Activated CD8-positive, alpha-beta T cell treated with anti-CD3 and anti-CD28 coated beads, Interleukin-2, amount 10 ng/mL, durations not matched to agents 7 days and 5 days (primary cell): Measurements from ENCODE around the gene LYVE1. TPM values are rescaled to one million over a fixed set of nuclear protein-coding genes. Genes with fewer than 3 reads are reported as not detected.

ENCODE experiments used
- ATAC-seq: fragments of 150-1000 bp; cut with Tn5 transposase; one replicate; pipeline ENCODE4 v1.10.0; 2021; ENCODE audit warnings: moderate library complexity
- CTCF ChIA-PET: fragments of 350-600 bp; sonication (Branson Sonifier 250); formaldehyde crosslinking; loops from one replicate; lab custom pipeline; 2021; ENCODE audit warnings: antibody characterized with exemption; lab: Charles Lee
- POLR2A ChIA-PET: fragments of 350-600 bp; sonication (Branson Sonifier 250); formaldehyde crosslinking; loops from one replicate; lab custom pipeline; 2021; ENCODE audit warnings: antibody characterized with exemption; lab: Charles Lee
- DNase-seq: peaks from one replicate; pipeline ENCODE4 v3.0.0-alpha.2; 2020
- H3K27ac Mint-ChIP-seq: one replicate; pipeline ENCODE4 v1.8.0; 2021; ENCODE audit warnings: mild to moderate bottlenecking, mixed read lengths
- H3K27me3 Mint-ChIP-seq: one replicate; pipeline ENCODE4 v1.8.0; 2021; ENCODE audit warnings: low read depth, mixed read lengths
- H3K36me3 Mint-ChIP-seq: one replicate; pipeline ENCODE4 v1.8.0; 2021; ENCODE audit warnings: low read depth, mixed read lengths
- H3K4me1 Mint-ChIP-seq: one replicate; pipeline ENCODE4 v1.8.0; 2021; ENCODE audit warnings: low read depth, mixed read lengths
- H3K4me3 Mint-ChIP-seq: one replicate; pipeline ENCODE4 v1.8.0; 2021; ENCODE audit warnings: mild to moderate bottlenecking, mixed read lengths
- H3K9me3 Mint-ChIP-seq: one replicate; pipeline ENCODE4 v1.8.0; 2022; ENCODE audit warnings: mixed read lengths; ENCODE audit not compliant: insufficient read depth
- total RNA-seq, 2 experiments: library from RNA; stranded (reverse); gene quantifications; one replicate each; pipeline ENCODE4 v1.2.3, GENCODE V29; 2021

LYVE1 gene
- total RNA-seq, 2 experiments from 2014 or later: not detected

DNA sequence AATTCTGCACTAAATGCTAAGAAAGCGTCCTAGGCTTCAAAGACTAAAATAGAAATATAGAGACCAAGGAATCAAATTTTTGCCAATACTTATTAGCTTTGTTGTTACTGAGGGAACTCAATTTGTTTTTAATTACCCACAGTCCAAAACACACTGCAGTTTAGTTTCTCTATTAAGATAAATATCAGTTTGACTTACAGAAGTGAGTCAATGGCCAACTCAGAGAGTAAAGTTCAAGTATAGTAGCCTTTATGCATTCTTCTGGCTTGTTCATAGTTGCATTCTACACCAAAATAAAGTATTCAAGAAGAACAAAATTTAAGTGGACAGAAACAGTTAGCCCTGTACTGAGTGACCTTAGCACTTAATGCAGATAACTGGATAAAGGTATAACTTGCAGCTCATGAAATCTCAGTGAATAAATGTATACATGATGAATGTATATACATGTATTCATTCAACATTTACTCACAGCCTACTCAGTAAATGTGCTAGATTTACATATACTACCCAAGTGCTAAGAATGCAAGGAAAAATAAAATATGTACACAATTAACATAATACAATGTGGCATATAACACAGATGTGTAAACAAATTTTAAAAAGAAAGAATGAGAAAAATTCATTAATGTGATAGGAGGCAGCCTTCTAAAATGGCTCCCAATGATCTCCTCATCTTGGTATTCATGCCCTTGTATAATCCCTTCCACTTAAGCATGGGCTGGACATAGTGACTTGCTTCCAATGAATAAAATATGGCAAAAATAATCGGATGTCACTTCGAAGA lies 17.8 kb downstream of the LYVE1 start:
- no peak overlapping the region for H3K27ac Mint-ChIP-seq
- no peak for ATAC-seq
- no peak overlapping the region for H3K4me3 Mint-ChIP-seq
- H3K4me1 Mint-ChIP-seq: no peaks in the 10 kb centered on the region
- no peak for DNase-seq
- ChIA-PET CTCF (interaction anchor here (3.5 kb wide), 1 partner anchor 9 kb away, joined by 23 read pairs; the partner anchor contains the start of gene RNF141), POLR2A (no interaction called here)
- peaks cover 4% of the 10 kb centered on the region for H3K9me3 Mint-ChIP-seq
- H3K36me3 Mint-ChIP-seq: no peaks in the 10 kb centered on the region
- H3K27me3 Mint-ChIP-seq: peaks cover 24% of the 10 kb centered on the region

DNA sequence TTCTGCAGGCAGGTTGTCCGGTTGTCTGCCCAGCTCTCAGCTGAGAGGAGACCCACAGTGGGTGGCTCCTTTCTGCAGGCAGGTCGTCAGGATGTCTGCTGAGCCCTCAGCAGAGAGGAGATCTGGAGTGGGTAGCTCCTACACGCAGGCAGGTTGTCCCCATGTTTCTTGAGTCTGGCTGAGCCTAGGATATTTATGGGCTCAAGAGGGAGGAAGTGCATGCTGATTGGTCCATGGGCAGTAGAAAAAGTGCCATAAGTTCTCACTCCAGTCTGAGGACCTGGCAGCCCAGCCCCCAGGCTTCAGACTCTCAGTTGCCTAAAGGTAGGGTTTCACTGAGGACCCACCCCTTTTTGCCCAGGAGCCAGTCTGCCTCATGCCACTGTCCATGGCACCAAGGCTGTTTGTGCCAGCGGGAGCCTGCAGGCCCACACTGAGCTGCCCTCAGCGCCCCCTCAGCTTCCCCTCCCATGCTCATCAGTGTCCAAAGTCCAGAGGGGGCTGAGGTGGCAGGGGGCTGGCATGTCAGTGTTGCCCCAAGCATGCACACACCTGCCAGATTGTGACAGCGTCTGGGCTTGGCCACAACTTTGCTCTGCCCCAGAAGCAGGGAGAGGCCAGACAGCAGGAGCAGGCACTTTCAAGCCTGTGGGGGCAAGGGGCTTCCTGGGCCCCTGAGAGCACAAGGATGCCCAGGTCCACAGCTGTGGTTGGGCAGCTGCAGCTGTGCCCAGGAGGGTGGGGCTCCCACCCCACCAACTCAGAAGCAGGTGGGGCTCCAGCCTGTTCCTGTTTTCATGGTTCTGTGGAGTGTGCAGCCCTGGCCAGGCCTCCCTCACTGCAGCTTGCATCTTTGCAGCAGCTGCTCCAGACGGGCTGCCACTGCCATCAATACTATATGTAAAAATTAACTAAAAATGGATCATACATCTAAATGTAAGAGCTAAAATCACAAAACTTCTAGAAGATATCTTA lies 23.7 kb downstream of the LYVE1 start:
- H3K27me3 Mint-ChIP-seq: peaks cover 14% of the 10 kb centered on the region
- H3K27ac Mint-ChIP-seq: no peak overlapping the region
- peaks cover 12% of the 10 kb centered on the region for H3K4me1 Mint-ChIP-seq
- ATAC-seq (no peak), DNase-seq (no peak)
- peaks cover 5% of the 10 kb centered on the region for H3K9me3 Mint-ChIP-seq
- no peak overlapping the region for H3K4me3 Mint-ChIP-seq
- ChIA-PET POLR2A (no interaction called here), CTCF (interaction anchor here (1.2 kb wide), 1 partner anchor 139 kb away, joined by 4 read pairs; no protein-coding TSS in a partner anchor)
- no peaks in the 10 kb centered on the region for H3K36me3 Mint-ChIP-seq

DNA sequence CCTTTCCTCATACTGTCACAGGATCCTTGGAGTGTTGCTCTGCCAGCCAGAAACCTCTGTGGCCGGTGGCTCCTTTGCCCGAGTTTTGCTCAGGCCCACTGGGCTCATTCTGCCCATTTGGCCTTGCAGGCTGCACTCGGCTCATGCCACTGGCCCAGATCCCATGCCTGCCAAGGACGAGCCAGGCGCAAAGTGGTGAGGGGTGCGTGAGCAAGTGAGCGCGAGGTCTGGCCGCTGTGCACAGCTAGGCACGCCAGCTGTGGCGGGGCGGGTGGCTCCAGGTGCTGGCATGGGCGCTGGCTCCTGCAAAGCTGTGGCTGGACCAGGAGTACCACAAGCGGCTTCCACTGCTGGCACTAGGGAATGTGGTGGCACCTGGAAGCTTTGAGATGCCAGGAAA lies 24.7 kb downstream of the LYVE1 start:
- H3K4me1 Mint-ChIP-seq: peaks cover 15% of the 10 kb centered on the region
- no peak overlapping the region for H3K27ac Mint-ChIP-seq
- ChIA-PET POLR2A (no interaction called here), CTCF (interaction anchor here (1.2 to 4.3 kb wide), 2 partner anchors 90 to 138 kb away, joined by 4 to 59 read pairs; partner anchors contain the start of gene AMPD3)
- DNase-seq: no peak
- peaks cover 14% of the 10 kb centered on the region for H3K27me3 Mint-ChIP-seq
- no peak for ATAC-seq
- H3K4me3 Mint-ChIP-seq: no peak overlapping the region
- no peaks in the 10 kb centered on the region for H3K36me3 Mint-ChIP-seq
- H3K9me3 Mint-ChIP-seq: peaks cover 5% of the 10 kb centered on the region

DNA sequence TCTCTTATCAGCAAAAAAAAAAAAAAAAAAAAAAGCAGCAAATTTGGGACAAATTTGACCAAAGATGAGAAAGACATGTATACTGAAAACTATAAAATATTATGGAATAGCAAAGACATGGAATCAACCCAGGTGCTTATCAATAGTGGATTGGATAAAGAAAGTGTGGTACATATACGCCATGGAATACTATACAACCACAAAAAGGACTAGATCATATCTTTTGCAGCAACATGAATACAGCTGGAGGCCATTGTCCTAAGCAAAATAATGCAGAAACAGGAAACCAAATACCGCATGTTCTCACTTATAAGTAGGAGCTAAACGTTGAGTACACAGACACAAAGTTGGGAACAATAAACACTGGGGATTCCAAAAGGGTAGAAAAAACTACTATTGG lies 25.7 kb downstream of the LYVE1 start:
- POLR2A ChIA-PET: no interaction called here
- Mint-ChIP-seq H3K9me3 (peaks cover 5% of the 10 kb centered on the region), H3K27me3 (peaks cover 7% of the 10 kb centered on the region), H3K4me1 (peaks cover 15% of the 10 kb centered on the region), H3K36me3 (no peaks in the 10 kb centered on the region), H3K27ac (no peak overlapping the region), H3K4me3 (no peak overlapping the region)
- CTCF ChIA-PET: interaction anchor here (1.2 to 4.3 kb wide), 7 partner anchors 15 to 130 kb away, joined by 4 to 67 read pairs (median 18); partner anchors contain the start of gene AMPD3
- DNase-seq (no peak), ATAC-seq (no peak)

DNA sequence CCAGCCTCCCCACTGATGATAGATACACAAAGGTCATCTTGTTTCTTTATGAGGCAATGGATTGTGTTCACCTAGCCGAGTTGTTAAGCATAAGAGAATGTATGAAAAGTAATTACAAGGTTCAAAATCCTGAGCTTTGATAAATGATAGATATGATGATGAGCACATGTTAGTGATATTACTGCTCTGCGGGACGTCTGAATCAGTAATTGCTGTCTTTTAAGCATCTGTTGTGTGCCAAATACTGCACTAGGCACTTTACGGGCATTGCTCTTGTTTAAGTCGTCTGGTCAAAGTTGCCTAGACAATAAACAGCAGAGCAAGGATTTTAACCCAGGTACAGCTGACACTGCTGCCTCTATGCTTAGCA lies 26.9 kb downstream of the LYVE1 start:
- POLR2A ChIA-PET: interaction anchor here (0.8 to 2.5 kb wide), 6 partner anchors 9 to 1964 kb away, joined by 3 to 29 read pairs (median 4); partner anchors contain the start of gene AMPD3
- H3K9me3 Mint-ChIP-seq: peaks cover 5% of the 10 kb centered on the region
- H3K27ac Mint-ChIP-seq: peak overlapping the region; percentile 49
- H3K36me3 Mint-ChIP-seq: no peaks in the 10 kb centered on the region
- H3K4me3 Mint-ChIP-seq: peak overlapping the region; percentile 90
- CTCF ChIA-PET: interaction anchor here (0.6 to 4.3 kb wide), 45 partner anchors 10 to 1430 kb away, joined by 3 to 67 read pairs (median 6); partner anchors contain the start of genes AMPD3 and LYVE1
- DNase-seq: no peak
- H3K27me3 Mint-ChIP-seq: peaks cover 7% of the 10 kb centered on the region
- peaks cover 17% of the 10 kb centered on the region for H3K4me1 Mint-ChIP-seq
- no peak for ATAC-seq

DNA sequence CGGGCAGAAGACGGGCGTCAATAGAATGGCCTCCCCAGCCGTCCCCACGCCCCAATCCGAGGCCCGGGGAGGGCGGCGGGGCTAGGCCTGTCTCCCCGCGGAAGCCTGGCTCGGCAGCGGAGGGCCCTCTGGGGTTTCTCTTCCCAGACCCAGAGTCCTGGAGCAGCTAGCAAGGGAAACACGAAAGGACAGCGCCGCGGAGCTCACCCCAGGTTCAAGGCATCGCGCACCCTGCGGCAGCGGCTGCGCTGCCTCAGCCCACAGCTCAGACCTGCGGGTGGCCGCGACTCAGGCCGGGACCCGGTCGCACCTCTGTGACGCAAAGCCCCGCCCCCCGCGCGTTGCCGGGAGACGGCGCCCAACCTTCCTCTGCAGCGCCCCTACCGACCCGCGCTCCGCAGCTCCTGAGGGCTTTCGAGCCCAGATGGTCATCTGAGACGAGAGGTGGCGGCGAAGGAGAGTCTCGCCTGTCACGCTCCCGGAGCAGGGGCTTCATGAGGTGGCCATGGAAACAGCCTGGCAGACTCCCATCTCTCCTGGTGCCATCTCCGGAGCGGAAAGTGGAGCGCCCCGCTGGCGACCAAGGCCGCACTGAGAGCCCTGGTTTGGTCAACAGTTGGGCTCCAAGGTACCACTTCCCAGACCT lies 27.4 kb downstream of the LYVE1 start, which contains the start of gene RNF141:
Gene RNF141 (minus strand): TSS at position 273 of the 646 bp plus-strand sequence. CDS start 7,029 bp downstream, outside the sequence.
- ChIA-PET CTCF (interaction anchor here (0.6 to 4.3 kb wide), 69 partner anchors 8 to 1431 kb away, joined by 3 to 67 read pairs (median 5); partner anchors contain the start of genes AMPD3, CTR9 and LYVE1), POLR2A (interaction anchor here (0.8 to 2.5 kb wide), 10 partner anchors 8 to 1965 kb away, joined by 3 to 29 read pairs (median 4); partner anchors contain the start of genes AMPD3 and EIF4G2)
- Mint-ChIP-seq H3K4me3 (peak within 1 kb of the TSS; percentile 90), H3K27ac (peak within 1 kb of the TSS; percentile 79), H3K27me3 (peaks cover 4% of the 10 kb centered on the region), H3K36me3 (no peaks in the 10 kb centered on the region), H3K9me3 (peaks cover 5% of the 10 kb centered on the region), H3K4me1 (peaks cover 22% of the 10 kb centered on the region)
- DNase-seq (peak; percentile 96), ATAC-seq (peak; percentile 97)

DNA sequence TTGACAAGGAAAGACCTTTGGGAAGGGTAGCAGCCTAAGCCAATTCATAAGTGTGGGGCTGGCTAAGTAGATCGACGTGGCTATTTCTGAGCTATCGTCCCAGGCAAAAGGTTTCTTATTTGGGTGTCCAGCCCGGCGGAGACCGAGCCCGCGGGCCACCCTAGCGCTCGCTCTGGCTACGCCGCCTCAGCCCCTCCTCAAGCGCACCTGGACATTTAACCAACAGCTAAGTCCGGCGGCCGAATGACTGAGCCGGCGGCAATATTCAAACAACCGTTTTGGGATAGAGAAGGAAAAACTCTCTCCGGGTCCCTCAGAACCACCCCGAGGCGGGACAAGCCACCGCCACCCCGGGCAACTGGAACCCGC lies 27.9 kb downstream of the LYVE1 start:
- no peaks in the 10 kb centered on the region for H3K27me3 Mint-ChIP-seq
- peaks cover 5% of the 10 kb centered on the region for H3K9me3 Mint-ChIP-seq
- H3K4me1 Mint-ChIP-seq: peaks cover 25% of the 10 kb centered on the region
- DNase-seq: no peak
- no peaks in the 10 kb centered on the region for H3K36me3 Mint-ChIP-seq
- peak; percentile 34 for ATAC-seq
- ChIA-PET POLR2A (interaction anchor here (0.9 to 2.5 kb wide), 9 partner anchors 8 to 268 kb away, joined by 3 to 29 read pairs (median 4); partner anchors contain the start of genes AMPD3 and EIF4G2), CTCF (interaction anchor here (0.6 to 4.3 kb wide), 60 partner anchors 8 to 1431 kb away, joined by 3 to 67 read pairs (median 6); partner anchors contain the start of genes AMPD3, CTR9 and LYVE1)
- peak overlapping the region; percentile 90 for H3K4me3 Mint-ChIP-seq
- H3K27ac Mint-ChIP-seq: peak overlapping the region; percentile 79

DNA sequence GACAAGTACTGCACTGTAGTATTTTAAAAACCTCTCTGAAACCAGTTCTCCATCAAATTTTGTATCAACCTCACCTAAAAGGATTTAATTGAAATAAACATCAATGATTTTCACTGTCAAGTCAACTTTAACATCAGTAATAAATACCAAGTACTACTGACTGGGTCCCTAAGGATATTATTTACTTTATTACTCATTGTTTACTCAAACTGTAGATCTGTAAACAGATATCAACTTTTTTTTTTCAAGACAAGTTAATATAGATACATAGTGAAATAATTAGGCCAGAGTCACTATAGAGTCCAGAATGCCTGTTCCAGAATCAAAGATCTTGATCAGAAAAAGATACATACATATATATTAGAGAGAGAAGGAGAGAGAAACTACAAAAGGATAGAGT lies 29.1 kb downstream of the LYVE1 start:
- POLR2A ChIA-PET: interaction anchor here (1.8 kb wide), 1 partner anchor 80 kb away, joined by 7 read pairs; no protein-coding TSS in a partner anchor
- CTCF ChIA-PET: interaction anchor here (2.8 to 4.0 kb wide), 3 partner anchors 8 to 127 kb away, joined by 22 to 67 read pairs (median 45); no protein-coding TSS in a partner anchor
- H3K9me3 Mint-ChIP-seq: peaks cover 5% of the 10 kb centered on the region
- H3K4me1 Mint-ChIP-seq: peaks cover 25% of the 10 kb centered on the region
- ATAC-seq: no peak
- DNase-seq: no peak
- H3K27ac Mint-ChIP-seq: no peak overlapping the region
- H3K4me3 Mint-ChIP-seq: peak overlapping the region; percentile 90
- no peaks in the 10 kb centered on the region for H3K27me3 Mint-ChIP-seq
- H3K36me3 Mint-ChIP-seq: no peaks in the 10 kb centered on the region

DNA sequence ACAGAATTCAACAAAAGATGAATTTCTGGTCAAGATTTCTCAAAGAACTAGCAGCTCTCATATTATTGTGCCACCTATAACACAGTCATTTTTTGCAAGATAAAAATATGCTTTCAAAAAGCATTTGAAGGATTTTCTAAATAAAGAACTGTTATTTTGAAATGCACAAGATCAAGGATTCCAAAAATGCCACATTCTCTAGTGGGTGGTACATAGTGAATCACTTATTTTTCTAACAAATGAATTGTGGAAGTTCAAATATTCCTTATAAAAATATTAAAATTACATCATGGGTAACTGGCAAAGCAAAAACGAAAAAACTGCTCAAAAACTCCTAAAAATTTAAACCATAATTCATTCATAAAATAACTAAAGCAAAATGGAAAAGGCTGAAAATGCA lies 29.5 kb downstream of the LYVE1 start:
- DNase-seq: no peak
- no peak for ATAC-seq
- peaks cover 25% of the 10 kb centered on the region for H3K4me1 Mint-ChIP-seq
- ChIA-PET CTCF (no interaction called here), POLR2A (no interaction called here)
- H3K4me3 Mint-ChIP-seq: no peak overlapping the region
- H3K27ac Mint-ChIP-seq: no peak overlapping the region
- H3K9me3 Mint-ChIP-seq: peaks cover 5% of the 10 kb centered on the region
- no peaks in the 10 kb centered on the region for H3K27me3 Mint-ChIP-seq
- H3K36me3 Mint-ChIP-seq: no peaks in the 10 kb centered on the region

DNA sequence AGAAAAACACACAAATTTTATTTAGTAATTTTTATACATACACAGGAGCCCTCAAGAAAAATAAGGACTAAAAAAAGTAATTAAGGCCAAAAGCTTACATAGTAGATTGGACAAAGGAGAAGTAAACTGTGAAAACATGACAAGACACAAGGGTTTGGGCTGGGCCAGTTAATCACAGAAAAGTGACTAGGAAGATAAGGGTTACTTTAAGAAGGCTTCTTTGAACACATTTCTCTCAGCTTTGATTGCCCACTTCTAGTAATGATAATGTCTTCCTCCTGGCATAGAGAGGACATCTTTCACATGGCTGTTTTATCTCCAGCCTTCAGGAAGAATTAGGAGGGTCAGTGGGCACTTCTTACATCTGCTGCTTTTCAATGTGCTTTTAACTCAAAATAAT lies 30.9 kb downstream of the LYVE1 start:
- ATAC-seq (no peak), DNase-seq (no peak)
- Mint-ChIP-seq H3K4me1 (peaks cover 25% of the 10 kb centered on the region), H3K36me3 (no peaks in the 10 kb centered on the region), H3K9me3 (no peaks in the 10 kb centered on the region), H3K27me3 (no peaks in the 10 kb centered on the region), H3K4me3 (no peak overlapping the region), H3K27ac (no peak overlapping the region)
- CTCF ChIA-PET: interaction anchor here (1.5 kb wide), 1 partner anchor 124 kb away, joined by 3 read pairs; no protein-coding TSS in a partner anchor
- POLR2A ChIA-PET: no interaction called here
